Panc1 (cell line): Measurements from ENCODE around the gene MACC1. TPM values are rescaled to one million over a fixed set of nuclear protein-coding genes. Genes with fewer than 3 reads are reported as not detected.

Experiments
- ATAC-seq: fragments of 200-7000 bp; cut with Tn5 transposase; 2 replicates; pipeline ENCODE4 v1.9.1; 2020; ENCODE audit warnings: mild to moderate bottlenecking, moderate library complexity
- BruUV-seq: library from RNA; stranded (reverse); fragments of 400-500 nt; replicated peaks from 2 replicates; lab custom pipeline; 2021; lab: Mats Ljungman, UMichigan
- CTCF ChIA-PET: fragments of 300-600 bp; sonication (Branson Sonifier 250); formaldehyde crosslinking; loops from one replicate; lab custom pipeline; 2022; ENCODE audit warnings: antibody characterized with exemption; lab: Charles Lee
- POLR2A ChIA-PET: fragments of 300-600 bp; sonication (Branson Sonifier 250); formaldehyde crosslinking; loops from one replicate; lab custom pipeline; 2022; ENCODE audit warnings: antibody characterized with exemption; lab: Charles Lee
- DNase-seq: peaks from one replicate; pipeline ENCODE4 v3.0.0-alpha.2; 2010; ENCODE audit warnings: low read depth, low spot score
- H3K27ac ChIP-seq: 2 replicates; pipeline ENCODE4 v1.5.1; 2011; ENCODE audit warnings: mild to moderate bottlenecking, low read length, inconsistent platforms
- H3K27me3 ChIP-seq: fragments of 200-500 bp; sonication (Bioruptor generic); 2 replicates; pipeline ENCODE4 v1.6.0; 2014; ENCODE audit warnings: low read length, inconsistent platforms; ENCODE audit not compliant: control insufficient read depth, insufficient read depth
- H3K36me3 ChIP-seq: fragments of 200-500 bp; sonication (Bioruptor generic); 2 replicates; pipeline ENCODE4 v1.5.1; 2014; ENCODE audit warnings: inconsistent platforms, mild to moderate bottlenecking, low read length, moderate library complexity; ENCODE audit not compliant: control insufficient read depth, insufficient read depth
- H3K4me1 ChIP-seq: 2 replicates; pipeline ENCODE4 v1.5.1; 2011; ENCODE audit warnings: inconsistent platforms, mild to moderate bottlenecking, low read length, moderate library complexity; ENCODE audit not compliant: control insufficient read depth, insufficient read depth
- H3K4me3 ChIP-seq, 2 experiments: 2 replicates each; pipeline ENCODE4 v1.5.1; 2011 to 2012; ENCODE audit warnings: low read depth in 2 of 2, low read length in 2 of 2, mild to moderate bottlenecking in 2 of 2, inconsistent platforms in 1 of 2, moderate library complexity in 1 of 2
- H3K9me3 ChIP-seq: fragments of 200-500 bp; sonication (Bioruptor generic); 2 replicates; pipeline ENCODE4 v1.5.1; 2014; ENCODE audit warnings: low read depth, mild to moderate bottlenecking, inconsistent platforms, low read length, moderate library complexity; ENCODE audit not compliant: control insufficient read depth, insufficient read depth
- CTCF ChIP-seq: fragments of 450-650 bp; IDR thresholded peaks from 2 replicates; pipeline ENCODE4 v1.5.1; 2017; ENCODE audit warnings: mild to moderate bottlenecking
- POLR2AphosphoS5 ChIP-seq: IDR thresholded peaks from 2 replicates; pipeline ENCODE4 v1.6.1; 2012; ENCODE audit warnings: mild to moderate bottlenecking, low read depth, low read length, moderate library complexity
- SIN3A ChIP-seq: IDR thresholded peaks from 2 replicates; pipeline ENCODE4 v1.6.1; 2012; ENCODE audit warnings: low read depth, mild to moderate bottlenecking, low read length, moderate library complexity, borderline replicate concordance; ENCODE audit not compliant: insufficient read depth
- TCF7L2 ChIP-seq: IDR thresholded peaks from 2 replicates; pipeline ENCODE4 v1.6.1; 2011; ENCODE audit warnings: mild to moderate bottlenecking, low read depth, low read length, inconsistent platforms
- in situ Hi-C: cut with HindIII; loops from 2 replicates; pipeline ENCODE4 v1.10.0; 2016; ENCODE audit warnings: low sequenced_read_pairs, low pct_unique_long_range_greater_than_20kb
- intact Hi-C: fragments of 100-400 bp; cut with micrococcal nuclease; formaldehyde crosslinking; loops from one replicate; pipeline ENCODE4 v1.10.0; 2022; ENCODE audit not compliant: unreplicated experiment
- total RNA-seq: library from RNA; stranded (reverse); gene quantifications from one replicate; pipeline ENCODE4 v1.2.1, GENCODE V29; 2021; ENCODE audit not compliant: unreplicated experiment
- TF ChIP-seq, protein P1 (sequence below), 2 experiments: IDR thresholded peaks; 2 replicates each; pipeline ENCODE4 v1.6.1; 2011 to 2012; ENCODE audit warnings: low read depth in 2 of 2, control low read depth in 1 of 2, low read length in 1 of 2, mild to moderate bottlenecking in 1 of 2, moderate library complexity in 1 of 2; ENCODE audit not compliant: insufficient read depth in 1 of 2

Gene MACC1
- total RNA-seq, 1 experiment from 2014 or later: 0.08 TPM

DNA sequence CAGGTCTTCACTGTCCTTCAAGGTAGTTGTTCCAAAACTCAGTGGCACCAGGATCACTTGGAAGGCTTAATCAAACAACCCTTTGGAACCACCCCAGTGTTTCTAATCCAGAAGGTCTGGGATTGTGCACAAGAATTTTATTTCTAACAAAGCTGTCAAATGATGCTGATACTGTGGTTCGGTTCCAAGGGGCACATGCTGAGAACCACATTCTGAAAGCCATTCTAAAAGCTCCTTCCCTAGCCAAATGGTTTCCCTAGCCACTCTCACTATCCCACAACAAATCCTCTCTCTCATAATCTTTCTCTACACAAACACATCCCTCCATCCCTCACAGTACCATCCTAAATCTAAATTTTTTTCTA is 52.1 kb downstream of the MACC1 start:
- no peak overlapping the region for H3K27ac ChIP-seq
- ATAC-seq: no peak
- in situ Hi-C loops (no loop called here), intact Hi-C loops (no loop called here)
- no peaks in the 10 kb centered on the region for H3K27me3 ChIP-seq
- ChIA-PET POLR2A (no interaction called here), CTCF (no interaction called here)
- BruUV-seq: no TSS peak
- no peaks in the 10 kb centered on the region for H3K9me3 ChIP-seq
- H3K4me1 ChIP-seq: no peaks in the 10 kb centered on the region
- H3K4me3 ChIP-seq: no peak overlapping the region
- no peak for DNase-seq
- H3K36me3 ChIP-seq: no peaks in the 10 kb centered on the region
- TF ChIP-seq POLR2AphosphoS5 (no peak), TCF7L2 (no peak), CTCF (no peak), SIN3A (no peak)
- TF ChIP-seq, protein P1, sequence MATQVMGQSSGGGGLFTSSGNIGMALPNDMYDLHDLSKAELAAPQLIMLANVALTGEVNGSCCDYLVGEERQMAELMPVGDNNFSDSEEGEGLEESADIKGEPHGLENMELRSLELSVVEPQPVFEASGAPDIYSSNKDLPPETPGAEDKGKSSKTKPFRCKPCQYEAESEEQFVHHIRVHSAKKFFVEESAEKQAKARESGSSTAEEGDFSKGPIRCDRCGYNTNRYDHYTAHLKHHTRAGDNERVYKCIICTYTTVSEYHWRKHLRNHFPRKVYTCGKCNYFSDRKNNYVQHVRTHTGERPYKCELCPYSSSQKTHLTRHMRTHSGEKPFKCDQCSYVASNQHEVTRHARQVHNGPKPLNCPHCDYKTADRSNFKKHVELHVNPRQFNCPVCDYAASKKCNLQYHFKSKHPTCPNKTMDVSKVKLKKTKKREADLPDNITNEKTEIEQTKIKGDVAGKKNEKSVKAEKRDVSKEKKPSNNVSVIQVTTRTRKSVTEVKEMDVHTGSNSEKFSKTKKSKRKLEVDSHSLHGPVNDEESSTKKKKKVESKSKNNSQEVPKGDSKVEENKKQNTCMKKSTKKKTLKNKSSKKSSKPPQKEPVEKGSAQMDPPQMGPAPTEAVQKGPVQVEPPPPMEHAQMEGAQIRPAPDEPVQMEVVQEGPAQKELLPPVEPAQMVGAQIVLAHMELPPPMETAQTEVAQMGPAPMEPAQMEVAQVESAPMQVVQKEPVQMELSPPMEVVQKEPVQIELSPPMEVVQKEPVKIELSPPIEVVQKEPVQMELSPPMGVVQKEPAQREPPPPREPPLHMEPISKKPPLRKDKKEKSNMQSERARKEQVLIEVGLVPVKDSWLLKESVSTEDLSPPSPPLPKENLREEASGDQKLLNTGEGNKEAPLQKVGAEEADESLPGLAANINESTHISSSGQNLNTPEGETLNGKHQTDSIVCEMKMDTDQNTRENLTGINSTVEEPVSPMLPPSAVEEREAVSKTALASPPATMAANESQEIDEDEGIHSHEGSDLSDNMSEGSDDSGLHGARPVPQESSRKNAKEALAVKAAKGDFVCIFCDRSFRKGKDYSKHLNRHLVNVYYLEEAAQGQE (IDR thresholded peaks at IDR 0.05; ENCODE audit: insufficient read depth in 1 of 2, low read depth in 2 of 2, low read length in 1 of 2): no peak

- TF ChIP-seq, protein P1 (IDR thresholded peaks at IDR 0.05; ENCODE audit: insufficient read depth in 1 of 2, low read depth in 2 of 2, low read length in 1 of 2): no peak
- TF ChIP-seq POLR2AphosphoS5 (no peak), SIN3A (no peak), CTCF (no peak), TCF7L2 (no peak)
- ChIA-PET CTCF (no interaction called here), POLR2A (no interaction called here)
- in situ Hi-C loops (no loop called here), intact Hi-C loops (no loop called here)
- DNase-seq (no peak), ATAC-seq (no peak)
- H3K27ac ChIP-seq: no peak overlapping the region
- H3K9me3 ChIP-seq: no peaks in the 10 kb centered on the region
- no TSS peak for BruUV-seq
- no peaks in the 10 kb centered on the region for H3K27me3 ChIP-seq
- H3K4me3 ChIP-seq: no peak overlapping the region
- H3K4me1 ChIP-seq: no peaks in the 10 kb centered on the region
- no peaks in the 10 kb centered on the region for H3K36me3 ChIP-seq
These were observed 52.6 kb downstream of the MACC1 start for GRCh38 chr7:20164425-20165145.
